NCI-H2171 (cell line): ENCODE measurements around the gene RRAD.

ENCODE experiments used
- DNase-seq: peaks from one replicate; lab custom pipeline; 2025; lab: John Stamatoyannopoulos, UW

RRAD gene

GRCh38 chr16:66917741-66918140, 7.6 kb downstream of the RRAD start:
- DNase-seq: no peak

- no peak for DNase-seq
Measured at GRCh38 chr16:66916518-66916917, 8.8 kb downstream of the RRAD start.

- DNase-seq: no peak
Measured at GRCh38 chr16:66915041-66915440, 10.3 kb downstream of the RRAD start.

- no peak for DNase-seq
Measured at GRCh38 chr16:66914541-66914940, 10.8 kb downstream of the RRAD start.

- DNase-seq: no peak
Measured at GRCh38 chr16:66913711-66914110, 11.6 kb downstream of the RRAD start.

GRCh38 chr16:66913081-66913480, 12.3 kb downstream of the RRAD start:
- no peak for DNase-seq

- no peak for DNase-seq
Measured at GRCh38 chr16:66911801-66912200, 13.5 kb downstream of the RRAD start.

GRCh38 chr16:66911112-66911511, 14.2 kb downstream of the RRAD start:
- no peak for DNase-seq

- no peak for DNase-seq
Measured at GRCh38 chr16:66910175-66910940, 15.0 kb downstream of the RRAD start.

GRCh38 chr16:66908762-66909559, 16.4 kb downstream of the RRAD start:
- DNase-seq: no peak

- no peak for DNase-seq
Measured at GRCh38 chr16:66908116-66908515, 17.2 kb downstream of the RRAD start.

- DNase-seq: no peak
Measured at GRCh38 chr16:66906916-66907836, 18.2 kb downstream of the RRAD start.

GRCh38 chr16:66905633-66906539, 19.4 kb downstream of the RRAD start:
- no peak for DNase-seq

GRCh38 chr16:66904846-66905632, 20.3 kb downstream of the RRAD start:
- DNase-seq: no peak

- no peak for DNase-seq
Measured at GRCh38 chr16:66904428-66904845, 20.9 kb downstream of the RRAD start.

GRCh38 chr16:66903544-66904427, 21.5 kb downstream of the RRAD start:
- DNase-seq: no peak

- DNase-seq: no peak
Measured at GRCh38 chr16:66902648-66903543, 22.4 kb downstream of the RRAD start.

- no peak for DNase-seq
Measured at GRCh38 chr16:66901626-66902025, 23.7 kb downstream of the RRAD start.
